Measurements from ENCODE around the gene UBAP1L.
"Not testable (repeated sequence)": the region's sequence is repeated elsewhere in the genome, so short reads cannot be mapped to it uniquely, and the experiment has no call there.

UBAP1L gene

GRCh38 chr15:65099336-65099735, 15.7 kb downstream of the UBAP1L start:
- no peak for DNase-seq

GRCh38 chr15:65097651-65098263, 17.2 kb downstream of the UBAP1L start:
- DNase-seq = no peak

- DNase-seq = no peak
These were observed 18.3 kb downstream of the UBAP1L start for GRCh38 chr15:65096481-65097385.

- no peak for DNase-seq
These were observed 19.3 kb downstream of the UBAP1L start for GRCh38 chr15:65095747-65096104.

- DNase-seq = no peak
These were observed 19.8 kb downstream of the UBAP1L start for GRCh38 chr15:65095011-65095746.

GRCh38 chr15:65094294-65094995, 20.6 kb downstream of the UBAP1L start:
- DNase-seq = no peak

GRCh38 chr15:65093793-65094170, 21.2 kb downstream of the UBAP1L start:
- not testable (repeated sequence) for DNase-seq

GRCh38 chr15:65092911-65093792, 21.8 kb downstream of the UBAP1L start:
- DNase-seq = no peak

- DNase-seq = no peak
These were observed 22.8 kb downstream of the UBAP1L start for GRCh38 chr15:65091946-65092770.

- no peak for DNase-seq
These were observed 25.7 kb downstream of the UBAP1L start for GRCh38 chr15:65089206-65089824.

GRCh38 chr15:65088643-65089021, 26.4 kb downstream of the UBAP1L start:
- no peak for DNase-seq

- DNase-seq = no peak
These were observed 26.9 kb downstream of the UBAP1L start for GRCh38 chr15:65087873-65088642.

- no peak for DNase-seq
These were observed 27.6 kb downstream of the UBAP1L start for GRCh38 chr15:65087411-65087810.

- no peak for DNase-seq
These were observed 28.3 kb downstream of the UBAP1L start for GRCh38 chr15:65086680-65087111.

GRCh38 chr15:65085990-65086679, 28.9 kb downstream of the UBAP1L start:
- DNase-seq = peak in 1 of 2 experiments; percentile 30

GRCh38 chr15:65085207-65085753, 29.7 kb downstream of the UBAP1L start:
- DNase-seq = no peak

GRCh38 chr15:65084500-65085206, 30.3 kb downstream of the UBAP1L start:
- DNase-seq = no peak

GRCh38 chr15:65083262-65083701, 31.7 kb downstream of the UBAP1L start:
- no peak for DNase-seq

Measured in SW 1271 (cell line).